ENCODE data around the gene SCFD1.
"Not testable (repeated sequence)": the region's sequence is repeated elsewhere in the genome, so short reads cannot be mapped to it uniquely, and the experiment has no call there.

The SCFD1 gene

DNA sequence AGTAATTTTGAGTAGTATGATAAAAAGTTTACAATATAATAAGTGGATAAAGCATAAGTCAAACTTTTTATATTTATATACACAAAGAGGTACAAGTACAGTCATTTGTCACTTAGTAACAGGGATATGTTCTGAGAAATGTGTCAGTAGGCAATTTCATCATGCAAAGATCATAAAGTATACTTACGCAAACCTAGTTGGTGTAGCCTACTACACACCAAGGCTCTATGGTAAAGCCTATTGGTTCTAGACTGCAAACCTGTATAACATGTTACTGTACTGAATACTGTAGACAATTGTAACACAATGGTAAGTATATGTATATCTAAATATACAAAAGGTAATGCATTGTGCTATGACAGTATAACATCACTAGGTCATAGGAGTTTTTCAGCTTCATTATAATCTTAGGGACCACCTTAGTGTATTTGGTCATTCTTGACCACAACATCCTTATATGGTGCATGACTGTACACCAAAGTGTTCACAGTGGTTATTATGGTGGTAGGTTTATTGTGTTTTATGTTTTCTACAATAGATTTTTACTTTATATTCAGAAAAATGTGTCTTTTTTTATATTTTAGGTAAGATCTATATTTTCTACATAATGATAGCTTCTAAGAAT is 14.9 kb upstream of the SCFD1 start:
- in situ Hi-C loops (cut with MboI; ENCODE audit: low pct_unique_long_range_greater_than_20kb, low sequenced_read_pairs) = no loop called here
- DNase-seq = no peak

DNA sequence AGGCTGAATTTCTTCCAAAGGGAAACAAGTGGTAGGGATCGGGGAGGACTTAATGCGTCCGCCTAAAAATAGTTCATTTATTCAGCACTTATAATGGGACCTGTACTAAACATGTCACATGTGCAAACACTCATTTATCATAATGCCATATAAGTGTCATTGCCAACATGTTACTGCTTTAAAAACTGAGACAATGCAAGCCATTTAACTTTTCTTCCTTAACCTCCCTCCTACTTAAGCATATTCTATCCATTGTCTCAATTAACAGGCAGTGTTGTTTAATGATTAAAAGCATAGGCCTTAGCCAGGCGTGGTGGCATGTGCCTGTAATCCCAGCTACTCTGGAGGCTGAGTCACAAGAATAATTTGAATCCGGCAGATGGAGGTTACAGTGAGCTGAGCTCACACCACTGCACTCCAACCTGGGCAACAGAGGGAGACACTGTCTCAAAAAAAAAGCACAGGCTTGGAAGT is 13.5 kb upstream of the SCFD1 start:
- DNase-seq = no peak
- in situ Hi-C loops (cut with MboI; ENCODE audit: low pct_unique_long_range_greater_than_20kb, low sequenced_read_pairs) = no loop called here

DNA sequence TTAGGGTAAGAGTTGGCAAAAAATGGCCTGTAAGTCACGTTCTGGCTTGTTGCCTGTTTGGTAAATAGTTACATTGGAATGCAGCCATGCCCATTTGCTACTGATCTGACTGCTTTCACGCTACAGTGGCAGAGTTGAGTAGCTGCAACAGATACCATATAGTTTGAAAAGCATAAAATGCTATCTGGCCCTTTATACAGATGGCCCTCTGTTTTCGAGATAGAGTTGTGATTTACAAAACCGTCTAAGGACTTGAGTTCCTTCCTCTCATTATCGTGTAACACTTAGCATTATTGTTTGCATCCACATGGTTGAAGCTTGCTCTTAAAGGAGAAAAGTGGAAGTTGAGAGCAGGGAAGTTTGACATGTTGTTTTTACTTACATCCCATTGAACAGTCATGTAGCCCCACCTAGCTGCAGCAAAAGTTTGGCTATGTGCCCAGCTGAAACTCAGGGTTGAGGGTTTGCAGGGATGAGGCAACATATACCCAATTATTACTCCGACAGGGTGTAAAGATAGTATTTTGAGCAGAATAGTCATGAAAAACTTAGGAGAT is 11.3 kb upstream of the SCFD1 start:
- in situ Hi-C loops (cut with MboI; ENCODE audit: low pct_unique_long_range_greater_than_20kb, low sequenced_read_pairs) = no loop called here
- peak; percentile 89 for DNase-seq

DNA sequence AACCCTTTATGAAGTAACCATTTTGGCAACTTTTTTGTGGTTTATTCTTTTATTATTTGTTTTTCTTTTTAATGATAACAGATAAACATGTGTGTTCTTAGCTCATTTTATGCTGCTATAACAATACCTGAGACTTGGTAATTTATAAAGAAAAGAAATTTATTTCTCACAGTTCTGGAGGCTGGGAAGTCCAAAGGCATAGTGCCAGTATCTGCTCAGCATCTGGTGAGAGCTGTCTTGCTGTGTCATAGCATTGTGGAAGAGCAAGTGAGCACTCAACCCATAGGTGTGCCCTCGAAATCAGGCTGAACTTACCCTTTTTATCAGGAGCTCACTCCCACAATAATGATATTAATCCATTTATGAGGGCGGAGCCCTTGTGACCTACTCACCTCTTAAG is 8.0 kb upstream of the SCFD1 start:
- in situ Hi-C loops (cut with MboI; ENCODE audit: low pct_unique_long_range_greater_than_20kb, low sequenced_read_pairs) = no loop called here
- no peak for DNase-seq

DNA sequence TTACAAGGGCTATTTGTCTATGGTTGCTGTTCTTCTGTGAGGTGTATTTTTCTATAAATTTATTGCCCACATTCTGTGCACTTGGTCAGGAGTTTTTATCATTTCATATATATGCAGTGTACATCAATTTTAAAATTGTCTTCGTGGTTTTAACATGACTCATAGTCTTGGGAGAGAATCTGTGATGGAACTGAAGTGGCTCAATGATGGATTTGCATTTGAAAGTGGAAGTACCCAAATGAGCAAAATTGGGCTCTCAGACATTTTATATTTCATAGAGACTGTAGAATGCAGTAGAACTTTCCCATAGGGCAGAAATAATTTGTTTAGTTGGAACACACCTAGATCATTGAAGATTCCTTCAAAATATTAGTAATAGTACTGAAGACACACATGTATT is 1.9 kb upstream of the SCFD1 start:
- in situ Hi-C loops (cut with MboI; ENCODE audit: low pct_unique_long_range_greater_than_20kb, low sequenced_read_pairs) = no loop called here
- DNase-seq = no peak

DNA sequence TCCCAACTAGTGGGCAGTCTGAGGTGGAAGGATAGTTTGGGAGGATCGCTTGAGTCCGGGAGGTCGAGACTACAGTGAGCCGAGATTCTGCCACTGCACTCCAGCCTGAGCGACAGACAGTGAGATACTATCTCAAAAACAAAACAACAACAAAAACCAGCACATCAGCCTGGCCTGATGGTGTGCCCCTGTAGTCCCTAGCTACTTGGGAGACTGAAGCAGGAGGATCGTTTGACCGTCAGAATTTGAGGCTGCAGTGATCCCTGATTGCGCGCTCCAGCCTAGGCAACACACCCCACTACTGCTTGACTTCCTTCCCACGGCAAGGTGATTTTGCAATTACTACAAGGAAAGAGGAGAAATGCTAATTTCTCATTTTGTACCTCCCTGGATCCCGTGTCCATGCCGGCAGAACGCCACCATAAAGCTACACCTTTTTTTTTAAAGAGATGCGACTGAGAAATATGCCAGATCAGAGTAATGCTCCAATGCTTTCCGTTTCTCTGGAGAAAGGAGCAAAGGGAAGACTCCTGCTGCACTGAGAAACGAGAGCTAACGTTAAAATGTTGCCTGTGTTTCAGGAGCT is 672 bp upstream of the SCFD1 start:
- in situ Hi-C loops (cut with MboI; ENCODE audit: low pct_unique_long_range_greater_than_20kb, low sequenced_read_pairs) = no loop called here
- DNase-seq = no peak

DNA sequence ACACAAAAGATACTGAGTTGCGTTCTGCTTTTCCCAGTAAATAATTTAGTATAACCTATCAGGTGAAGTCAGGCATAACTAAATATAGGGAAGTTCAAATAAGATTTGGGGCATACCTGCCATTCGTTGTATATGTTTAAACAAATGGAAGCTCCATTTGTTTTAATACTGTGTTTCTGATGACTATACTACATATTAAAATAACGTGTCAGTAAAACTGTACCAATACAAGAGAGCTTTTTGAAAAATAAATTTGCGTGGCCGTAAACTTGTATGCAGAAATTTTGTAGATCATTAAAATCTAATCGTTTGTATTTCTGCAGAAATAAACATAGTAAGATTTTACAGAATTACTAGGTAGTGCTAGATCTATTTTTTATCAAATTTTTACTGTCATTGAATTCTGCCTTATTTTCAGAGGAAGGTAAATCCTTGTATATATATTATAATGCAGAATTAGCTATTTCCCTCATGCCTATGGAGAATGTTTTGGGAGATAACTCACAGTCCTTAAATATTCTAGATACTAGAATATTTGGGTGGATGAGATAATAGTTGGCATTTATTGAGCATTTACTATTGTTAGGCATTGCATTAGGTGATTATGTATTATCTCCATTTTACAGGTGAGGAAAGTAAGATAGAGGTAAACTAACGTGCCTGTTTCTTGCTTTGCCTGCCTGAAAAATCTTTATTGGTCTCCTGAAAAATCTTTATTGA is 1.5 kb downstream of the SCFD1 start:
- no peak for DNase-seq
- in situ Hi-C loops (cut with MboI; ENCODE audit: low pct_unique_long_range_greater_than_20kb, low sequenced_read_pairs) = no loop called here

DNA sequence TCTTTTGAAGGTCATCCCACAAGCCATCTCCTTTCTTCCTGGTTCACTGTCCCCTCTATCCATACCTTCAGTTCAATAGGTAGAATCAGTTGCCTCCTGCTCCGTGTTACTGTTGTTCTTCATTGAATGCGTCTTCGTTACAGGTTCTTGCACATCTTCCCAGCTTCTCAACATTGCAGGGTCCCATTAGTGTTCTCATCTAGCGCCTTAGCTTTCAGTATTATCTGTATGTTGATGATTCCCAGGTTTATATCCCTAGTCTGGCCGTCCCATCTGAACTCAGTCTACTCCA is 2.0 kb downstream of the SCFD1 start:
- no peak for DNase-seq
- in situ Hi-C loops (cut with MboI; ENCODE audit: low pct_unique_long_range_greater_than_20kb, low sequenced_read_pairs) = no loop called here

DNA sequence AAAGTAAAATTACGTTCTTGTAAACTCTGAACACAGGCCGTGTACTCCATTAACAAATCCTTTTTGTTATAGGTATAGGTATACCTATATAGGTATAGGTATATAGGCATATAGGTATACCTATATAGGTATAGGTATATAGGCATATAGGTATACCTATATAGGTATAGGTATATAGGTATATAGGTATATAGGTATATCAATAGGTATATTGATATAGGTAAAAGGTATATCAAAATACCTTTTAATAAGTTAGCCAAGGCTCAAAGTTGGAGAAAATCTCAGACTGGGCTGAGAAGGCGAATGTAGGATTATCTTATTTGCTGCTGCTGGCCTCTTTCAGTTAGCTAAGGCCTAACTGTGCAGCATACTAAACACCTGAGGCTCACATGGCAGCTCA is 3.4 kb downstream of the SCFD1 start:
- in situ Hi-C loops (cut with MboI; ENCODE audit: low pct_unique_long_range_greater_than_20kb, low sequenced_read_pairs) = no loop called here
- no peak for DNase-seq

DNA sequence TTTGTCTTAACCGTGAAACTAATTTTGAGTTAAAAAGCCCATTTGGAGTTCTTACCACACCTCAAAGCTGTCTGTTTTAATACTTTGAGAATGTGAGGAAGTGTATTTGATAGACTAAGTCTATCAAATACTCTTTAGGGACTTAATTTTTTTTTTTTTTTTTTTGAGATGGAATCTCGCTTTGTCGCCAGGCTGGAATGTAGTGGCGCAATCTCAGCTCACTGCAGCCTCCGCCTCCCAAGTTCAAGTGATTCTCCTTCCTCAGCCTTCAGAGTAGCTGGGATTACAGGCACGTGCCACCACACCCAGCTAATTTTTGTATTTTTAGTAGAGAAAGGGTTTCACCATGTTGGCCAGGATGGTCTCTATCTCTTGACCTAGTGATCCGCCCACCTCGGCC is 7.3 kb downstream of the SCFD1 start:
- in situ Hi-C loops (cut with MboI; ENCODE audit: low pct_unique_long_range_greater_than_20kb, low sequenced_read_pairs) = not testable (repeated sequence)

DNA sequence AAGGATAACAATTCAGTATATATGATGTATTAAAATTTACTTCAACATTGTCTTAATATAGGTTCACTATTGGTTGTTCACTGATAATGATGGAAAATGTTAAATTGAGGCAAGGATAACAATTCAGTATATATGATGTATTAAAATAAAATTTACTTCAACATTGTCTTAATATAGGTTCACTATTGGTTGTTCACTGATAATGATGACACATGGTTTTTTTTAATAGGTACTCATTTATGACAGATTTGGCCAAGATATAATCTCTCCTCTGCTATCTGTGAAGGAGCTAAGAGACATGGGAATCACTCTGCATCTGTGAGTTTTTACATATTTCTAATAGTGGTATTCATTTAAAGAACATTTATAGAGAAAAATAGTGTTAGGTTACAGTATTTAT is 8.1 kb downstream of the SCFD1 start:
- in situ Hi-C loops (cut with MboI; ENCODE audit: low pct_unique_long_range_greater_than_20kb, low sequenced_read_pairs) = no loop called here
- no peak for DNase-seq

More for the DNA sequence above, 7.3 kb downstream of the SCFD1 start:
- DNase-seq = not testable (repeated sequence)

DNA sequence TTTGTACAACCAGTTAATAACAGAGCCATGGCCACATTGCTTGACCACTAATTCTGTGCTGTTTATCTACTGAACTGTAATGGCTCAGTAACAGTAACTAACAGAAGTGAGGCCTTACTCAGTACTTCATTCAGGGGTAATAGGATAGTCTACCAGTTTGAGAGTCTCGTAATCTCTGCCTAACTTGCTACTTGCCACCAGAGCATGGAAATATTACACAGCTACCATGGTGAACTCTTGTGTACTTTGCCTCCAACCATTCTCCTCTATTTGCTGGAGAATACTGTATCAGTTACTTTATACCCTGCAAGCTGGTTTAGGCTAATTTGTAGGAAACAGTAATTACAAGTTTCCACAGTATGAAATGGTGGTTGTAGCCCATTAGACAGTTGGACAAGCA is 10.6 kb downstream of the SCFD1 start:
- in situ Hi-C loops (cut with MboI; ENCODE audit: low pct_unique_long_range_greater_than_20kb, low sequenced_read_pairs) = no loop called here
- DNase-seq = no peak

DNA sequence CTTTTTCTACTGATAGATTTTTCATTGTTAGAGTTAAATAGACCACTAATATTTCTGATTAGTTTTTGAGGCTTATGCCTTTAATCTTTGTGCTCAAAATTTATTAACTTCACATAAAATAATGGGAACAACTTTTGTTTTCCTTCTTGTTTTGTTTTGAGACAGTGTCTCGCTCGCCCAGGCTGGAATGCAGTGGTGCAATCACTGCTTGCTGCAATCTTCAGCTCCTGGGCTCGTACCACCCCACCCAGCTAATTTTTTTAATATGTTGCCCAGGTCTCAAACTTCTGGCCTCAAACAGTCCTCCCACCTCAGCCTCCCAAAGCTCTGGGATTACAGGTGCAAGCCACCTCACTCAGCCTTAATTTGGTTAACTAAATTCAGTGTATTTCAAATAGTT is 16.8 kb downstream of the SCFD1 start:
- in situ Hi-C loops (cut with MboI; ENCODE audit: low pct_unique_long_range_greater_than_20kb, low sequenced_read_pairs) = no loop called here

DNA sequence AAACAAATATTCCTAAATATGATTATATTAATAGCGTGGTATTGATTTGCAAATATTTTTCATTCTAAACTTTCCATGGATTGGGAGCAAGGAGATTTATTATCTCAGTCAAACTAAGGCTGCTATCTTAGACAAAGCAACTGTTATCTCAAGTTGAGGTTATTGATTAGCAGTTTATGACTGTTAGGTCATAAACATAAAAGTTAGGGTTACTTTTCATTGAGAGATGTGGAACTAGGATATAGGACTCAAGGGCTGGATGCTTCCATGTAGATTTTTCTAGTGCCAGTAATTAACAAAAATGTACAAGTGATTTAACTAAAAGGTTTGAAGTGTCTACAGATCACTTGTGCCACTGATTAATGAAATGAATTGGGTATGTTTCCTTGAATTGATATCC is 19.1 kb downstream of the SCFD1 start:
- in situ Hi-C loops (cut with MboI; ENCODE audit: low pct_unique_long_range_greater_than_20kb, low sequenced_read_pairs) = no loop called here

More for the DNA sequence above, 16.8 kb downstream of the SCFD1 start:
- no peak for DNase-seq

DNA sequence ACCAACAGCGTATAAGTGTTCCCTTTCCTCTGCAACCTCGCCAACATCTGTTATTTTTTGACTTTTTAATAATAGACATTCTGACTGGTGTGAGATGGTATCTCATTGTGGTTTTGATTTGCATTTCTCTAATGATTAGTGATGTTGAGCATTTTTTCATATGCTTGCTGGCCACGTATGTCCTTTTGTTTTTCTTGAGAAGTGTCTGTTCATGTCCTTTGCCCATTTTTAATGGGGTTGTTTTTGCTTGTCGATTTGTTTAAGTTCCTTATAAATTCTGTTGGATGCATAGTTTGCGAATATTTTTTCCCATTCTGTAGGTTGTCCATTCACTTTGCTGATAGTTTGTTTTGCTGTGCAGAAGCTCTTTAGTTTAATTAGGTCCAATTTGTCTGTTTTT is 22.3 kb downstream of the SCFD1 start:
- in situ Hi-C loops (cut with MboI; ENCODE audit: low pct_unique_long_range_greater_than_20kb, low sequenced_read_pairs); DNase-seq: not testable (repeated sequence)

More for the DNA sequence above, 19.1 kb downstream of the SCFD1 start:
- DNase-seq = no peak

DNA sequence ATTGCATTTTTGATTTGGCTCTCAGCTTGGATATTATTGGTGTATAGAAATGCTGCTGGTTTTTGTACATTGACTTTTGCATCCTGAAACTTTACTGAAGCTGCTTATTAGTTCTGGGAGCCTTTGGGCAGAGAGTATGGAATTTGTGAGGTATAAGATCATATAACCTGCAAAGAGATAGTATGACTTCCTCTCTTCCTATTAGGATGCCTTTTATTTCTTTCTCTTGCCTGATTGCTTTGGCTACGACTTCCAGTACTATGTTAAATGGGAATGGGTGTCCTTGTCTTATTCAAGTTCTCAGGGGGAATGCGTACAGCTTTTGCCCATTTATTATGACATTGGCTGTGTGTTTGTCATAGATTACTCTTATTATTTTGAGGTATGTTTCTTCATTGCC is 23.5 kb downstream of the SCFD1 start:
- in situ Hi-C loops (cut with MboI; ENCODE audit: low pct_unique_long_range_greater_than_20kb, low sequenced_read_pairs) = no loop called here
- no peak for DNase-seq

DNA sequence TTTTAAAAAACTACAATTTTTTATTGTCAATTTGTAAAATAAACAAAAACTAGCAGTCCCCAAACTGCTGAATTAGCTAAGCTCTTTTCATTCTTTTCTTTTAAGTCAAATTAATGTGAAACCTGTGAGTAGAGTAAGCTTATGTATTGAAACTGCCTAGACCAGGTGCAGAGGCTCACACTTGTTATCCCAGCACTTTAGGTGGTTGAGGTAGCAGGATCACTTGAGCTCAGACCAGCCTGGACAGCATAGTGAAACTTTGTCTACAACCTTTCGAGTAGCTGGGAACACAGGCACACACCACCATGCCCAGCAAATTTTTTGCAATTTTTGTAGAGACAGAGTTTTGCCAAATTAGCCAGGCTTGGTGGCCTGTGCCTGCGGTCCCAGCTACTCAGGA is 26.4 kb downstream of the SCFD1 start:
- in situ Hi-C loops (cut with MboI; ENCODE audit: low pct_unique_long_range_greater_than_20kb, low sequenced_read_pairs) = no loop called here
- no peak for DNase-seq

DNA sequence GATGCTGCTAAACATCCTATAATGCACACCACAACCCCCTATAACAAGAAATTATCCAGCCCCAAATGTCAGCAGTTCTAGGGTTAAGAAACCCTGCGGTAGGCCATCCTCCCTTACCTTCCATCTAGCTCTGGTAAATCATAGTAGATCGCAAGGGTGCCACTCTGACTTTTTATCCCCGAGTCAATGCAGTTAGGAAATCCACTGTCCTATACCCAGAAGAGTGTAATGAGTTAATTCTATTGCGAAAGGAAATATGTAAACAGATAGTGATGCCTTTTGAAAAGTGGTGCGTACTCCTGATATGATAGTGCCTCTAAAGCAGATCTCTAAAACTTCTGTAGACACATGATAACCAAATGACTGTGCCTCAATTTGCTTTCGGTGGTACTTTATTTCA is 29.8 kb downstream of the SCFD1 start:
- in situ Hi-C loops (cut with MboI; ENCODE audit: low pct_unique_long_range_greater_than_20kb, low sequenced_read_pairs) = loop anchor here (25.0 kb wide), 1 partner anchor 235 kb away; no protein-coding TSS in a partner anchor
- DNase-seq = no peak

DNA sequence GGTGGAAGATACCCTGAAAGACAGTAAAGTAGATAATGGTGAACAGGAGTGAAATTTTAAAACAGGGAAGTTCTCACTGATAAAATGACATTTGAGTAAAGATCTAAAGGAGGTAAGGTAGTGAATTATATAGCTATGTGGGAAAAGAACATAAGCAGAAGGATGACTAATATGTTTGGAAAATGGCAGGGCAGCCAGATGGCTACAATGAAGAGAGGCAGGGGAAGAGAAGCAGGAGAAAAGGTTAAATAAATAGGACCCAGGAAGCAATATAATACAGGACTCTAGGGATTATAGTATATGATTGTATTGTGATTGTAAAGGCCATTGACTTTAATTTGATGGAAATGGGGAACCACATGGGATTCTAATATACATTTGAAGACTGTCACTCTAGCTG is 33.0 kb downstream of the SCFD1 start:
- no peak for DNase-seq
- in situ Hi-C loops (cut with MboI; ENCODE audit: low pct_unique_long_range_greater_than_20kb, low sequenced_read_pairs) = loop anchor here (25.0 kb wide), 1 partner anchor 232 kb away; no protein-coding TSS in a partner anchor

DNA sequence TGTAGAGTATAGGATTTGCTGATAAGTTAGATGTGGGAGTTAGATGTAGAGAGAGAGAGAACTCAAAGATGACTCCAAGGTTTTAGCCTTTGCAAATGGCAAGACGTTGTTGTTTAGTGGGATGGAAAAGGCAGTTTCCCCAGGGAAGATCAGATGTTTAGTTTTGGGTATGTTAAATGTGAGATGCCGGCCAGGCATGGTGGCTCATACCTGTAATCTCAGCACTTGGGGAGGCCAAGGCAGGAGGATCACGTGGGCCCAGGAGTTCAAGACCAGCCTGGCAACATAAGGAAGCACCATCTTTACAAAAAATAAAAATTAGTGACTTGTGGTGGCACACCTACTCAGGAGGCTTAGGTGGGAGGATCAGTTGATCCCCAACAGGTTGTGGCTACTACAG is 33.5 kb downstream of the SCFD1 start:
- no peak for DNase-seq
- in situ Hi-C loops (cut with MboI; ENCODE audit: low pct_unique_long_range_greater_than_20kb, low sequenced_read_pairs) = loop anchor here (25.0 kb wide), 1 partner anchor 232 kb away; no protein-coding TSS in a partner anchor

Data from KBM-7 (cell line).